HuH-7 (cell line): ENCODE measurements around the gene BNIP5.

Experiments used
- DNase-seq: peaks from one replicate; pipeline ENCODE4 v3.0.0; 2011; ENCODE audit warnings: low spot score

Gene BNIP5

GRCh38 chr6:36266913-36267644, 69.6 kb downstream of the BNIP5 start:
- no peak for DNase-seq
